ENCODE results near the gene LDHAL6B. TPM values are rescaled to one million over a fixed set of nuclear protein-coding genes. Genes with fewer than 3 reads are reported as not detected.

The LDHAL6B gene
- total RNA-seq, 1 experiment from 2014 or later = not detected

GRCh38 chr15:59165726-59166125 lies 40.9 kb upstream of the LDHAL6B start:
- peaks cover 9% of the 10 kb centered on the region for H3K4me1 Mint-ChIP-seq (ENCODE audit: low read depth, unreplicated experiment)
- intact Hi-C loops (cut with micrococcal nuclease; ENCODE audit: unreplicated experiment) = loop anchor here (10.0 kb wide), 1 partner anchor 249 kb away; no protein-coding TSS in a partner anchor
- DNase-seq = peak in 1 of 2 experiments; percentile 23
- Histone ChIP-seq H3K4me1 (peaks cover 16% of the 10 kb centered on the region), H3K36me3 (ENCODE audit: control insufficient read depth, insufficient read depth, low read length) (0 out of 2 replicates have a peak, but pooled peaks cover 2% of the 10 kb centered on the region), H3K9me3 (no peaks in the 10 kb centered on the region), H3K27me3 (replicated peaks; ENCODE audit: control insufficient read depth, insufficient read depth, low read length) (no peaks in the 10 kb centered on the region), H3K4me3 (ENCODE audit: low read depth, low read length) (no peak overlapping the region)
- H3K27ac Mint-ChIP-seq (ENCODE audit: unreplicated experiment) = peak overlapping the region; percentile 75
- POLR2A ChIA-PET = interaction anchor here (0.5 to 0.9 kb wide), 2 partner anchors 207 to 302 kb away, joined by 3 to 4 read pairs; partner anchors contain the start of gene MYO1E
- H3K4me3 Mint-ChIP-seq (ENCODE audit: unreplicated experiment) = no peak overlapping the region
- BruUV-seq (replicated peaks) = no TSS peak
- no peak for TF ChIP-seq CTCF (IDR thresholded peaks at IDR 0.05; ENCODE audit: insufficient read depth in 1 of 2, low read depth in 1 of 2, low read length in 1 of 2, severe bottlenecking in 1 of 2, unreplicated experiment in 1 of 2)
- CTCF ChIA-PET = interaction anchor here (0.6 to 1.2 kb wide), 3 partner anchors 27 to 1460 kb away, joined by 3 to 5 read pairs (median 3); no protein-coding TSS in a partner anchor
- no peaks in the 10 kb centered on the region for H3K27me3 Mint-ChIP-seq (ENCODE audit: insufficient read depth, unreplicated experiment)
- H3K36me3 Mint-ChIP-seq (ENCODE audit: insufficient read depth, unreplicated experiment) = peaks cover 59% of the 10 kb centered on the region
- H3K9me3 Mint-ChIP-seq (ENCODE audit: unreplicated experiment) = no peaks in the 10 kb centered on the region

- Histone ChIP-seq H3K4me3 (ENCODE audit: low read depth, low read length) (no peak overlapping the region), H3K27me3 (replicated peaks; ENCODE audit: control insufficient read depth, insufficient read depth, low read length) (no peaks in the 10 kb centered on the region), H3K9me3 (no peaks in the 10 kb centered on the region), H3K4me1 (peaks cover 16% of the 10 kb centered on the region), H3K36me3 (ENCODE audit: control insufficient read depth, insufficient read depth, low read length) (peaks cover 2% of the 10 kb centered on the region; the same call in 1 of the 2 replicates)
- no peak overlapping the region for H3K4me3 Mint-ChIP-seq (ENCODE audit: unreplicated experiment)
- H3K27me3 Mint-ChIP-seq (ENCODE audit: insufficient read depth, unreplicated experiment) = no peaks in the 10 kb centered on the region
- H3K9me3 Mint-ChIP-seq (ENCODE audit: unreplicated experiment) = no peaks in the 10 kb centered on the region
- no TSS peak for BruUV-seq (replicated peaks)
- intact Hi-C loops (cut with micrococcal nuclease; ENCODE audit: unreplicated experiment) = loop anchor here (10.0 kb wide), 1 partner anchor 249 kb away; no protein-coding TSS in a partner anchor
- DNase-seq = peak in 1 of 2 experiments; percentile 8
- ChIA-PET CTCF (interaction anchor here (0.6 to 1.2 kb wide), 4 partner anchors 28 to 1461 kb away, joined by 3 to 5 read pairs (median 3); no protein-coding TSS in a partner anchor), POLR2A (interaction anchor here (0.5 to 0.9 kb wide), 3 partner anchors 207 to 1232 kb away, joined by 3 to 4 read pairs (median 4); partner anchors contain the start of gene MYO1E)
- peaks cover 9% of the 10 kb centered on the region for H3K4me1 Mint-ChIP-seq (ENCODE audit: low read depth, unreplicated experiment)
- peaks cover 59% of the 10 kb centered on the region for H3K36me3 Mint-ChIP-seq (ENCODE audit: insufficient read depth, unreplicated experiment)
- no peak for TF ChIP-seq CTCF (IDR thresholded peaks at IDR 0.05; ENCODE audit: insufficient read depth in 1 of 2, low read depth in 1 of 2, low read length in 1 of 2, severe bottlenecking in 1 of 2, unreplicated experiment in 1 of 2)
- H3K27ac Mint-ChIP-seq (ENCODE audit: unreplicated experiment) = peak overlapping the region; percentile 75
Measured at GRCh38 chr15:59166166-59166565, 40.5 kb upstream of the LDHAL6B start.

GRCh38 chr15:59166601-59167265 lies 39.9 kb upstream of the LDHAL6B start:
- Mint-ChIP-seq H3K9me3 (ENCODE audit: unreplicated experiment) (no peaks in the 10 kb centered on the region), H3K36me3 (ENCODE audit: insufficient read depth, unreplicated experiment) (peaks cover 59% of the 10 kb centered on the region), H3K4me1 (ENCODE audit: low read depth, unreplicated experiment) (peaks cover 9% of the 10 kb centered on the region), H3K27ac (ENCODE audit: unreplicated experiment) (peak overlapping the region; percentile 75), H3K27me3 (ENCODE audit: insufficient read depth, unreplicated experiment) (no peaks in the 10 kb centered on the region), H3K4me3 (ENCODE audit: unreplicated experiment) (no peak overlapping the region)
- intact Hi-C loops (cut with micrococcal nuclease; ENCODE audit: unreplicated experiment) = loop anchor here (10.0 kb wide), 1 partner anchor 248 kb away; no protein-coding TSS in a partner anchor
- POLR2A ChIA-PET = interaction anchor here (0.5 kb wide), 1 partner anchor 1232 kb away, joined by 4 read pairs; no protein-coding TSS in a partner anchor
- no TSS peak for BruUV-seq (replicated peaks)
- CTCF ChIA-PET = interaction anchor here (0.6 to 1.2 kb wide), 3 partner anchors 28 to 362 kb away, joined by 3 to 5 read pairs (median 3); no protein-coding TSS in a partner anchor
- TF ChIP-seq CTCF (IDR thresholded peaks at IDR 0.05; ENCODE audit: insufficient read depth in 1 of 2, low read depth in 1 of 2, low read length in 1 of 2, severe bottlenecking in 1 of 2, unreplicated experiment in 1 of 2) = no peak
- Histone ChIP-seq H3K9me3 (no peaks in the 10 kb centered on the region), H3K36me3 (ENCODE audit: control insufficient read depth, insufficient read depth, low read length) (peaks cover 2% of the 10 kb centered on the region; the same call in 1 of the 2 replicates), H3K4me1 (peaks cover 16% of the 10 kb centered on the region), H3K27me3 (replicated peaks; ENCODE audit: control insufficient read depth, insufficient read depth, low read length) (no peaks in the 10 kb centered on the region), H3K4me3 (ENCODE audit: low read depth, low read length) (no peak overlapping the region)
- DNase-seq = no peak
